Mesenchymal stem cell (in vitro differentiated cells and primary cell): ENCODE results near the gene NPY2R. TPM values are rescaled to one million over a fixed set of nuclear protein-coding genes. Genes with fewer than 3 reads are reported as not detected.

Experiments used
- DNase-seq: peaks from one replicate; pipeline ENCODE4 v3.0.0-alpha.2; 2013
- H2AFZ ChIP-seq: one replicate; pipeline ENCODE4 v1.6.1; 2013; ENCODE audit warnings: low read depth, mild to moderate bottlenecking, control low read depth, inconsistent platforms, low read length, moderate library complexity
- H2AK5ac ChIP-seq: 2 replicates; pipeline ENCODE4 v1.6.1; 2013; ENCODE audit warnings: low read length, moderate library complexity, mild to moderate bottlenecking, inconsistent platforms; ENCODE audit not compliant: severe bottlenecking
- H2BK120ac ChIP-seq: one replicate; pipeline ENCODE4 v1.6.1; 2013; ENCODE audit warnings: low read depth, mild to moderate bottlenecking, inconsistent platforms, low read length, moderate library complexity
- H2BK12ac ChIP-seq, 2 experiments: one replicate each; pipeline ENCODE4 v1.6.1; 2013; ENCODE audit warnings: inconsistent platforms in 2 of 2, low read length in 2 of 2, mild to moderate bottlenecking in 2 of 2, moderate library complexity in 2 of 2, control low read depth in 1 of 2
- H2BK15ac ChIP-seq: one replicate; pipeline ENCODE4 v1.6.1; 2013; ENCODE audit warnings: mild to moderate bottlenecking, low read depth, inconsistent platforms; ENCODE audit not compliant: poor library complexity, severe bottlenecking
- H2BK5ac ChIP-seq: 2 replicates; pipeline ENCODE4 v1.6.1; 2013; ENCODE audit warnings: low read depth, mild to moderate bottlenecking, low read length, control low read depth, inconsistent platforms; ENCODE audit not compliant: poor library complexity, severe bottlenecking
- H3K14ac ChIP-seq, 2 experiments: one replicate each; pipeline ENCODE4 v1.6.1; 2013; ENCODE audit warnings: inconsistent platforms in 2 of 2, low read length in 2 of 2, control low read depth in 1 of 2, mild to moderate bottlenecking in 1 of 2, moderate library complexity in 1 of 2
- H3K18ac ChIP-seq, 2 experiments: one replicate each; pipeline ENCODE4 v1.6.1; 2013; ENCODE audit warnings: inconsistent platforms in 2 of 2, low read length in 2 of 2, control low read depth in 1 of 2, low read depth in 1 of 2, mild to moderate bottlenecking in 1 of 2
- H3K23ac ChIP-seq, 2 experiments: one replicate each; pipeline ENCODE4 v1.6.1; 2013; ENCODE audit warnings: inconsistent platforms in 2 of 2, low read length in 2 of 2, mild to moderate bottlenecking in 2 of 2, moderate library complexity in 2 of 2, control low read depth in 1 of 2
- H3K27ac ChIP-seq: 2 replicates; pipeline ENCODE4 v1.5.1; 2013; ENCODE audit warnings: mild to moderate bottlenecking, moderate library complexity, low read length, control low read depth, inconsistent platforms; ENCODE audit not compliant: poor library complexity, severe bottlenecking
- H3K27me3 ChIP-seq, 2 experiments: 2 replicates each; pipeline versions ENCODE4 v1.6.1 to v1.7.0; 2013; ENCODE audit warnings: low read length in 2 of 2, mild to moderate bottlenecking in 2 of 2, moderate library complexity in 2 of 2, control low read depth in 1 of 2, inconsistent platforms in 1 of 2; ENCODE audit not compliant: control insufficient read depth in 1 of 2, insufficient read depth in 1 of 2
- H3K36me3 ChIP-seq, 2 experiments: 2 replicates each; pipeline versions ENCODE4 v1.6.1 to v1.7.0; 2013; ENCODE audit warnings: low read length in 2 of 2, control low read depth in 1 of 2, inconsistent platforms in 1 of 2, low read depth in 1 of 2, mild to moderate bottlenecking in 1 of 2; ENCODE audit not compliant: insufficient read depth in 2 of 2, control insufficient read depth in 1 of 2
- H3K4ac ChIP-seq, 2 experiments: one replicate each; pipeline ENCODE4 v1.6.1; 2013; ENCODE audit warnings: inconsistent platforms in 2 of 2, low read length in 2 of 2, mild to moderate bottlenecking in 2 of 2, moderate library complexity in 2 of 2, control low read depth in 1 of 2, low read depth in 1 of 2
- H3K4me1 ChIP-seq: 2 replicates; pipeline ENCODE4 v1.6.1; 2013; ENCODE audit warnings: low read depth, low read length, control low read depth; ENCODE audit not compliant: control insufficient read depth, insufficient read depth
- H3K4me2 ChIP-seq: 2 replicates; pipeline ENCODE4 v1.6.1; 2013; ENCODE audit warnings: low read length, mild to moderate bottlenecking, inconsistent platforms; ENCODE audit not compliant: poor library complexity, severe bottlenecking
- H3K4me3 ChIP-seq, 2 experiments: 2 replicates each; pipeline versions ENCODE4 v1.5.1 to v1.7.0; 2013; ENCODE audit warnings: low read length in 2 of 2, mild to moderate bottlenecking in 2 of 2, control low read depth in 1 of 2, low read depth in 1 of 2; ENCODE audit not compliant: insufficient read depth in 1 of 2
- H3K79me1 ChIP-seq: replicated peaks from 2 replicates; pipeline ENCODE4 v1.6.1; 2013; ENCODE audit warnings: mild to moderate bottlenecking, control low read depth, low read length, inconsistent platforms; ENCODE audit not compliant: poor library complexity, severe bottlenecking
- H3K9ac ChIP-seq: 2 replicates; pipeline ENCODE4 v1.7.0; 2013; ENCODE audit warnings: mild to moderate bottlenecking, low read length, moderate library complexity
- H3K9me3 ChIP-seq: 2 replicates; pipeline ENCODE4 v1.7.0; 2013; ENCODE audit warnings: mild to moderate bottlenecking, low read length; ENCODE audit not compliant: control insufficient read depth
- H4K8ac ChIP-seq: one replicate; pipeline ENCODE4 v1.6.1; 2013; ENCODE audit warnings: inconsistent platforms, mild to moderate bottlenecking, low read length, moderate library complexity
- H4K91ac ChIP-seq: one replicate; pipeline ENCODE4 v1.6.1; 2013; ENCODE audit warnings: mild to moderate bottlenecking, low read length, inconsistent platforms
- WGBS: methylation state at CpG from one replicate; pipeline ENCODE4 v1.1.7; 2013; ENCODE audit warnings: mixed read lengths; 5-methylcytosine and 5-hydroxymethylcytosine counted together
- polyA plus RNA-seq, 2 experiments: library from polyadenylated mRNA; stranded (reverse); fragments of 200-250 nt; gene quantifications; one replicate each; pipeline ENCODE4 v1.2.3, GENCODE V29; 2013

The NPY2R gene, protein sequence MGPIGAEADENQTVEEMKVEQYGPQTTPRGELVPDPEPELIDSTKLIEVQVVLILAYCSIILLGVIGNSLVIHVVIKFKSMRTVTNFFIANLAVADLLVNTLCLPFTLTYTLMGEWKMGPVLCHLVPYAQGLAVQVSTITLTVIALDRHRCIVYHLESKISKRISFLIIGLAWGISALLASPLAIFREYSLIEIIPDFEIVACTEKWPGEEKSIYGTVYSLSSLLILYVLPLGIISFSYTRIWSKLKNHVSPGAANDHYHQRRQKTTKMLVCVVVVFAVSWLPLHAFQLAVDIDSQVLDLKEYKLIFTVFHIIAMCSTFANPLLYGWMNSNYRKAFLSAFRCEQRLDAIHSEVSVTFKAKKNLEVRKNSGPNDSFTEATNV
- polyA plus RNA-seq (2013, experiment 1 of 2), result not detected
- not detected for polyA plus RNA-seq (2013, experiment 2 of 2)

DNA sequence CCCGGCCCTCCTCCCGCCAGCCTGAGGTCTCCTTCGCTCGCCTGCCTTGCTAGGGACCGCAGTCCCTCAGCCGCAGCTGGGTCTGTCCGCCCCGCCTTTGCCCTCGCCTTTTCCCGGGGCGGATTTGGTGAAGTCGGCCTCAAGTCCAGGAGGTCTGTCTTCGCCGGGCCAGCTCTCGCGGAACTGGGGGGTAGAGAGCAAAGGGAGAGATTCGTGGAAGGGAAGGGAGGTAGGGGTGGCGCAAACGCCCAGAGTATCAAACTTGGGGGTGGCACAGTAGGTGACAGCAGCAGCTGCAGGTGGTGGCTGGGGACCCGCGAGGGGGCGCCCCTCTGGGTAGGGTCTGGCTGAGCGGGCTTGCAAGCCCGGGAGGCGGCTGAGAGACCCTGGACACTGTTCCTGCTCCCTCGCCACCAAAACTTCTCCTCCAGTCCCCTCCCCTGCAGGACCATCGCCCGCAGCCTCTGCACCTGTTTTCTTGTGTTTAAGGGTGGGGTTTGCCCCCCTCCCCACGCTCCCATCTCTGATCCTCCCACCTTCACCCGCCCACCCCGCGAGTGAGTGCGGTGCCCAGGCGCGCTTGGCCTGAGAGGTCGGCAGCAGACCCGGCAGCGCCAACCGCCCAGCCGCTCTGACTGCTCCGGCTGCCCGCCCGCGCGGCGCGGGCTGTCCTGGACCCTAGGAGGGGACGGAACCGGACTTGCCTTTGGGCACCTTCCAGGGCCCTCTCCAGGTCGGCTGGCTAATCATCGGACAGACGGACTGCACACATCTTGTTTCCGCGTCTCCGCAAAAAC is at the start of gene NPY2R:
NPY2R (plus strand) TSS at position 379 of the 797 bp plus-strand sequence. CDS start 5,304 bp downstream, outside the sequence.
- Histone ChIP-seq H3K79me1 (no peaks in the 10 kb centered on the region), H3K4me1 (peaks cover 12% of the 10 kb centered on the region), H3K4ac (no peak within 1 kb of the TSS), H3K36me3 (no peaks in the 10 kb centered on the region), H2BK120ac (no peak within 1 kb of the TSS), H3K18ac (no peak within 1 kb of the TSS), H2BK12ac (no peak within 1 kb of the TSS), H3K4me3 (peak within 1 kb of the TSS; percentile 37 to 72), H2BK5ac (no peak within 1 kb of the TSS), H3K4me2 (peak within 1 kb of the TSS; percentile 68), H3K23ac (peak within 1 kb of the TSS in 1 of 2 experiments; percentile 41), H4K8ac (no peak within 1 kb of the TSS), H2AFZ (no peak within 1 kb of the TSS), H4K91ac (no peak within 1 kb of the TSS), H2AK5ac (no peak within 1 kb of the TSS), H3K14ac (no peak within 1 kb of the TSS), H3K27me3 (peaks cover 42 to 50% of the 10 kb centered on the region in 2 experiments), H3K9me3 (no peaks in the 10 kb centered on the region), H2BK15ac (no peak within 1 kb of the TSS), H3K27ac (no peak within 1 kb of the TSS), H3K9ac (no peak within 1 kb of the TSS)
- no peak for DNase-seq
- WGBS, result 1% methylated on average over 48 of the region's 55 CpGs

DNA sequence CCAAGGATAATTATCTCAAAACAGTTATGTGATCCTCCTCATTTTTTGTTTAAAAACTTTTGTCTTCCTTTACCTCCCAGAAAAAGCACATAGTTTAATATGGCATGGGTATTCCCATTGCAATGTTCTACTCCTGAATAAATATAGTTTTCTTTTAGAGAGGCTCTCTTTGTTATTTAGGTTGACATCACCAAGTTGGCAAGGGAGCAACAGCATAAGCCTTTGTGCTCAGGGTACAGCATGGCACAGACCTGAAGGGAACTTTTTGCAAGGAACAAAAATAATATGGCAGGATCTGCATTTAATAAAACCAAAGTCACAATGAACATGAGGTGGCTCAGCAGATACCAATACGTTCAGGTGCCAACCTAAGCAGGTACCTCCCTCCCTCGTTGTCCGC is 47.1 kb upstream of the NPY2R start:
- Histone ChIP-seq H2BK5ac (no peak overlapping the region), H2AFZ (no peak overlapping the region), H4K91ac (no peak overlapping the region), H3K79me1 (no peaks in the 10 kb centered on the region), H3K4me2 (no peak overlapping the region), H2BK15ac (no peak overlapping the region), H3K4me1 (no peaks in the 10 kb centered on the region), H4K8ac (no peak overlapping the region), H2BK120ac (no peak overlapping the region), H3K4ac (no peak overlapping the region), H3K23ac (no peak overlapping the region), H2BK12ac (no peak overlapping the region), H2AK5ac (no peak overlapping the region), H3K27ac (no peak overlapping the region), H3K4me3 (no peak overlapping the region), H3K9me3 (no peaks in the 10 kb centered on the region), H3K36me3 (no peaks in the 10 kb centered on the region), H3K9ac (no peak overlapping the region), H3K18ac (no peak overlapping the region), H3K14ac (no peak overlapping the region), H3K27me3 (no peaks in the 10 kb centered on the region)
- 90% methylated on average over 3 of the region's 3 CpGs for WGBS
- no peak for DNase-seq

DNA sequence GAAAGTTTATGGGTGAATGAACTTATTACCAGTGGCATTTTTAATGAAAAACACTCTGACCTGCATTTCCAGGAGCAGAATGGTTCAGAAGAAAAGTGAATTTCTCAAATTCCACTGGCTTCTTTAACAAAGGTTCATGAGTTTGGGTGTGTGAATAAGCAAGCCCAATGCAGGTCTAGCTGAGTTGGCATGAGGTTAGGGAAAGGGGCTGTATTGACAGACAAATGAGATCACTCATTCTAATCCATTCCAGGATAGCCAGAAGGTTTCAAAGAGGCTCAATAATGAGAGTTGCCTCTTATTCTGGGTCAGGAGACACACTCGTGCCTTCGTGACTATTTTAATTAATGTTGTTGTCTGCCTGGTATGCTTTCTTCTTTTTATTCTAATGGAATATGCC is 43.7 kb upstream of the NPY2R start:
- 40% methylated on average over 2 of the region's 2 CpGs for WGBS
- no peak for DNase-seq
- Histone ChIP-seq H3K4me1 (no peaks in the 10 kb centered on the region), H3K79me1 (no peaks in the 10 kb centered on the region), H3K27me3 (no peaks in the 10 kb centered on the region), H4K91ac (no peak overlapping the region), H3K27ac (no peak overlapping the region), H2BK15ac (no peak overlapping the region), H3K23ac (no peak overlapping the region), H3K18ac (no peak overlapping the region), H3K9me3 (no peaks in the 10 kb centered on the region), H2AK5ac (no peak overlapping the region), H3K9ac (no peak overlapping the region), H2BK12ac (no peak overlapping the region), H3K36me3 (no peaks in the 10 kb centered on the region), H2BK5ac (no peak overlapping the region), H3K4ac (no peak overlapping the region), H3K4me2 (no peak overlapping the region), H2AFZ (no peak overlapping the region), H3K14ac (no peak overlapping the region), H4K8ac (no peak overlapping the region), H3K4me3 (no peak overlapping the region), H2BK120ac (no peak overlapping the region)

DNA sequence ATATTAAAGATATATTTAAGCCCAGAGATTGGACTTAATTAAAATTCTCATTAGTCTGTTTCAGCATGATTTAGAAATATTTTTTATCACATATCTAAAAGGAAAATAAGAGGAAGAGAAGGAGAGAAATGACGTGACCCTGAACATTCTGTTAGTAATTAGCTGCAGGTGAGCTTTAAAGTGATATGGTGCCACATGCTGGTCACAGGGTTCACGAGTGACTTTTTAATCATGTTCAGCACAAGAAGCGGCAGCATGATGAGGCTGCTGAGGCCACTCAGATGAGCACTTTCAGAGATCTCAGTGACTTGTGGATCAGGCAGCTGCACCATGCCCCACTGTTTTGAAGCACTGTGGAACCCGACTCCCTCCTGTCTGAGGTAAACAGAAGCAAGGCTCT is 37.9 kb upstream of the NPY2R start:
- H2BK12ac ChIP-seq, result no peak overlapping the region
- H3K4me3 ChIP-seq, result no peak overlapping the region
- no peaks in the 10 kb centered on the region for H3K27me3 ChIP-seq
- WGBS, result 49% methylated on average over 4 of the region's 4 CpGs
- H2BK120ac ChIP-seq, result no peak overlapping the region
- H4K8ac ChIP-seq, result no peak overlapping the region
- H3K27ac ChIP-seq, result no peak overlapping the region
- no peak overlapping the region for H3K14ac ChIP-seq
- no peak overlapping the region for H2BK5ac ChIP-seq
- H3K4me2 ChIP-seq, result no peak overlapping the region
- H3K4me1 ChIP-seq, result no peaks in the 10 kb centered on the region
- H3K36me3 ChIP-seq, result no peaks in the 10 kb centered on the region
- H3K23ac ChIP-seq, result no peak overlapping the region
- H2AFZ ChIP-seq, result no peak overlapping the region
- no peak overlapping the region for H2AK5ac ChIP-seq
- no peaks in the 10 kb centered on the region for H3K9me3 ChIP-seq
- no peak overlapping the region for H3K4ac ChIP-seq
- no peak overlapping the region for H2BK15ac ChIP-seq
- H3K9ac ChIP-seq, result no peak overlapping the region
- no peak overlapping the region for H4K91ac ChIP-seq
- no peak for DNase-seq
- H3K18ac ChIP-seq, result no peak overlapping the region
- H3K79me1 ChIP-seq, result no peaks in the 10 kb centered on the region
